Measurements from ENCODE around the gene FNDC7. TPM values are rescaled to one million over a fixed set of nuclear protein-coding genes. Genes with fewer than 3 reads are reported as not detected.

The FNDC7 gene
- total and polyA plus RNA-seq, 9 of the 15 experiments (the other 6 are each of a cell fraction or from before 2014, with no cell fraction given): not detected

GRCh38 chr1:108691942-108692723 lies 20.6 kb upstream of the FNDC7 start, which contains the start of gene PRPF38B (continued):
- TF ChIP-seq PRDM10 (IDR thresholded peaks at IDR 0.05; ENCODE audit: partially characterized antibody) (no peak), ZNF780A (CRISPR knock-in tag; IDR thresholded peaks at IDR 0.05) (no peak), TCFL5 (CRISPR knock-in tag; conservative IDR thresholded peaks at IDR 0.05) (no peak), PHB2 (IDR thresholded peaks at IDR 0.05; ENCODE audit: low read depth) (no peak), E2F5 (CRISPR knock-in tag; IDR thresholded peaks at IDR 0.05) (no peak; the same call in 1 of the 2 replicates), IFI16 (CRISPR knock-in tag; IDR thresholded peaks at IDR 0.05) (no peak), CREB3L1 (IDR thresholded peaks at IDR 0.05; ENCODE audit: borderline replicate concordance, low read depth) (peak; percentile 89), TCF15 (CRISPR knock-in tag; IDR thresholded peaks at IDR 0.05) (no peak), KDM1A (IDR thresholded peaks at IDR 0.05) (peak in 1 of 2 experiments; percentile 95; a peak in 2 of 4 replicates), BDP1 (IDR thresholded peaks at IDR 0.05; ENCODE audit: insufficient read depth, insufficient read length) (no peak), MAX (CRISPR knock-in tag; IDR thresholded peaks at IDR 0.05) (peak; percentile 61; the same call in 1 of the 2 replicates), PREB (CRISPR knock-in tag; IDR thresholded peaks at IDR 0.05) (no peak), GTF2A2 (tag; IDR thresholded peaks at IDR 0.05) (no peak), SMAD4 (CRISPR knock-in tag; conservative IDR thresholded peaks at IDR 0.05) (peak; percentile 16; the same call in 1 of the 2 replicates), ZNF655 (CRISPR knock-in tag; IDR thresholded peaks at IDR 0.05) (no peak)
